Calu3 (cell line): ENCODE measurements around the gene LAGE3. TPM values are rescaled to one million over a fixed set of nuclear protein-coding genes. Genes with fewer than 3 reads are reported as not detected.
A peak's percentile ranks its signal among the peaks of the same experiment; 100 is the strongest.

Experiments used
- BruUV-seq: library from RNA; stranded (reverse); fragments of 400-500 nt; replicated peaks from 2 replicates; lab custom pipeline; 2021; lab: Mats Ljungman, UMichigan
- CTCF ChIA-PET: fragments of 300-600 bp; sonication (Branson Sonifier 250); formaldehyde crosslinking; loops from one replicate; lab custom pipeline; 2022; ENCODE audit warnings: antibody characterized with exemption; lab: Charles Lee
- DNase-seq: peaks from one replicate; pipeline ENCODE4 v3.0.0; 2022
- H3K27ac Mint-ChIP-seq: one replicate; pipeline ENCODE4 v1.8.0; 2022; ENCODE audit warnings: mixed read lengths; ENCODE audit not compliant: unreplicated experiment
- H3K27me3 Mint-ChIP-seq: one replicate; pipeline ENCODE4 v1.8.0; 2022; ENCODE audit warnings: mixed read lengths; ENCODE audit not compliant: unreplicated experiment
- H3K36me3 Mint-ChIP-seq: one replicate; pipeline ENCODE4 v1.8.0; 2022; ENCODE audit warnings: mild to moderate bottlenecking, moderate library complexity, mixed read lengths; ENCODE audit not compliant: insufficient read depth, unreplicated experiment
- H3K4me1 Mint-ChIP-seq: one replicate; pipeline ENCODE4 v1.8.0; 2022; ENCODE audit warnings: mild to moderate bottlenecking, low read depth, mixed read lengths; ENCODE audit not compliant: unreplicated experiment
- H3K4me3 Mint-ChIP-seq: one replicate; pipeline ENCODE4 v1.8.0; 2022; ENCODE audit warnings: mild to moderate bottlenecking, low read depth, moderate library complexity, mixed read lengths; ENCODE audit not compliant: unreplicated experiment
- H3K9me3 Mint-ChIP-seq: one replicate; pipeline ENCODE4 v1.8.0; 2022; ENCODE audit warnings: low read depth, mixed read lengths; ENCODE audit not compliant: unreplicated experiment
- CTCF ChIP-seq: fragments of 200-600 bp; IDR thresholded peaks from one replicate; pipeline ENCODE4 v1.8.0; 2022; ENCODE audit warnings: antibody characterized with exemption; ENCODE audit not compliant: unreplicated experiment
- intact Hi-C: fragments of 100-400 bp; cut with micrococcal nuclease; formaldehyde crosslinking; loops from one replicate; pipeline ENCODE4 v1.10.0; 2022; ENCODE audit not compliant: unreplicated experiment
- total RNA-seq: library from RNA; stranded (reverse); gene quantifications from 2 replicates; pipeline ENCODE4 v1.2.3, GENCODE V29; 2022

Gene LAGE3
- total RNA-seq, 1 experiment from 2014 or later, result 25.5 TPM

- peaks cover 77% of the 10 kb centered on the region for H3K36me3 Mint-ChIP-seq
- intact Hi-C loops, result no loop called here
- H3K4me1 Mint-ChIP-seq, result peaks cover 14% of the 10 kb centered on the region
- peak within 1 kb of the TSS; percentile 78 for H3K4me3 Mint-ChIP-seq
- CTCF ChIA-PET, result no interaction called here
- DNase-seq, result peak; percentile 83
- no peaks in the 10 kb centered on the region for H3K27me3 Mint-ChIP-seq
- no peak for TF ChIP-seq CTCF
- BruUV-seq, result no TSS peak
- peak within 1 kb of the TSS; percentile 91 for H3K27ac Mint-ChIP-seq
- no peaks in the 10 kb centered on the region for H3K9me3 Mint-ChIP-seq
These were observed 34.9 kb downstream of the LAGE3 start, which contains the start of gene FAM50A for GRCh38 chrX:154443992-154444754. TSS of gene FAM50A (plus strand) at chrX:154444141. CDS start at chrX:154444236, 95 bp downstream.

GRCh38 chrX:154443479-154443910 is 35.6 kb downstream of the LAGE3 start:
- H3K36me3 Mint-ChIP-seq, result peaks cover 75% of the 10 kb centered on the region
- H3K27me3 Mint-ChIP-seq, result no peaks in the 10 kb centered on the region
- intact Hi-C loops, result no loop called here
- H3K27ac Mint-ChIP-seq, result peak overlapping the region; percentile 91
- peak overlapping the region; percentile 78 for H3K4me3 Mint-ChIP-seq
- CTCF ChIA-PET, result interaction anchor here (0.6 kb wide), 1 partner anchor 18 kb away, joined by 7 read pairs; no protein-coding TSS in a partner anchor
- no peak for DNase-seq
- peaks cover 14% of the 10 kb centered on the region for H3K4me1 Mint-ChIP-seq
- BruUV-seq, result no TSS peak
- no peaks in the 10 kb centered on the region for H3K9me3 Mint-ChIP-seq
- no peak for TF ChIP-seq CTCF

GRCh38 chrX:154441984-154442707 is 36.9 kb downstream of the LAGE3 start:
- H3K4me3 Mint-ChIP-seq, result no peak overlapping the region
- no peaks in the 10 kb centered on the region for H3K9me3 Mint-ChIP-seq
- CTCF ChIA-PET, result interaction anchor here (0.6 kb wide), 1 partner anchor 71 kb away, joined by 3 read pairs; no protein-coding TSS in a partner anchor
- no peak for TF ChIP-seq CTCF
- H3K36me3 Mint-ChIP-seq, result peaks cover 76% of the 10 kb centered on the region
- H3K27me3 Mint-ChIP-seq, result no peaks in the 10 kb centered on the region
- no peak overlapping the region for H3K27ac Mint-ChIP-seq
- BruUV-seq, result TSS peak; percentile 35
- intact Hi-C loops, result no loop called here
- peaks cover 14% of the 10 kb centered on the region for H3K4me1 Mint-ChIP-seq
- DNase-seq, result peak; percentile 62

GRCh38 chrX:154441564-154441963 is 37.5 kb downstream of the LAGE3 start:
- DNase-seq, result no peak
- Mint-ChIP-seq H3K27ac (no peak overlapping the region), H3K4me1 (peaks cover 14% of the 10 kb centered on the region), H3K27me3 (no peaks in the 10 kb centered on the region), H3K4me3 (no peak overlapping the region), H3K36me3 (peaks cover 76% of the 10 kb centered on the region), H3K9me3 (no peaks in the 10 kb centered on the region)
- intact Hi-C loops, result no loop called here
- no peak for TF ChIP-seq CTCF
- CTCF ChIA-PET, result interaction anchor here (0.6 kb wide), 1 partner anchor 71 kb away, joined by 3 read pairs; no protein-coding TSS in a partner anchor
- no TSS peak for BruUV-seq
